ENCODE results near the gene SLCO2B1.

SLCO2B1 gene

DNA sequence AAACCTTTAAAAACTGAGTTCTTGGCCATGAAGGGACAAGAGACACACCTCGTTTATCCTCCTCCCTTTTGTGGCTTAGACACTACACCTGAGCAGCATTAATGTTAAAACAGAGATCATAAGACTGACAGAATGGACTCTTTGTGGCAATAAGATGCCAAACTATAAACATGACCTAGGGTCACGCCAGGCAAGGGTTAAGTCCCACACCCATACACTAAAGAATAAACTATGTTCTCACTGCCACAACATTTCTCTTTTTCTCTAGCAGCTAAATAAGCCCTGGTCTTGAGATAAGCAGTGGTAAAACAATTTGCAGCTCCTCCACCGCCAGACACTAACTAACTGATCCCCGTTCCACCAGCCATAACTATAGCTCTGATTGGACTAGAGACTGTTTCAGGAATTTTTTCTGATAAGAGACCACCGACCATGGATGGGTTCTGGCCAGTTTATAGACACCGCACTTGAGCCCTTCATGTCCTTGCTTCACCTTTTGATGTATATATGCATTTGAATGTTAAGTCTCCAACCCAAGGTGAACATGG is 4.9 kb upstream of the SLCO2B1 start:
- DNase-seq: no peak

DNA sequence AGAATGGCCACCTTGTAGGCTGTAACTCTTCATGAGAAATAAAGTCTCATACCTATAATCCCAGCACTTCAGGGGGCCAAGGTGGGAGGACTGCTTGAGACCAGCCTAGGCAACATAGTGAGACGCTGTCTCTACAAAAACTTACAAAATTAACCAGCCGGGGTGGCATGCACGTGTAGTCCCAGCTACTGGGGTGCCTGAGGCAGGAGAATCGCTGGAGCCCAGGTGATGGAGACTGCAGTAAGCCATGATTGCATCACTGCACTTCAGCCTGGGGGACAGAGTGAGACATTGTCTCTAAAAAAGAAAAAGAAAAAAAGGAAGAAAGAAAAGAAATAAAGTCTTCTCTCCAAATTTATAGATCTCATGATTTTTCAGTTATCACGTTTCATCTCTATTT is 4.2 kb upstream of the SLCO2B1 start:
- no peak for DNase-seq

DNA sequence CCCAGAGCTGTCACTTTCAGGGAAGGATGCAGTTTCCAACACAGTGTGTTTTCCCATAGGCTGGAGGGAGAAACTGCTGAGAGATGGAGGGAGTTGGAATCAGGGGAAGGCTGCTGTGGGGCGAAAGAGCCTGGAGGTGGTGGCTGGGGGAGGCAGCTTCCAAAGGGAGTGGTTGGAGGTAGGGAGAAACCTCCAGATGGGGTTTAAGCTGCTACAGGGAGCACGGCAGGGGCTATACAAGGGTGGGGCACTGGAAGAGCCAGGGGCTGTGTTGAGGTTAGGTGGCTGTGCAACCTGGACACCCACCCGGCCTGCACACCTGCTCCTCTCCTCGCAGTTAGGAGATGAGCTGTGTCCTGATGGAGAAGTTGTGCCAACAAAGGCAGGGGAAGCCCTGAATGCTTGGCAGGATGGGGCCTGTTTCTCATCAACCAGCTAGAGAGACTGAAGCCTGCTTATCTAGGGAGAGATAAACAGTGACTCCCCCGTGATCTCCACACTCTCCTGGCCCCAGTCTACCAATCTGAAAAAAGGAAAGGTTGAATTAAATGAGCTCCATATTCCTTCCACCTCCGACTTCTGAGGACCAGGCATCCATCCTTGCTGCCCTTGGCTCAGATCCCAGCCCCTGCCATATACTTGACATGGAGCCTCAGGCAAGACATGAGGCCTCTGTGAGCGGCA is 3.6 kb upstream of the SLCO2B1 start:
- DNase-seq: no peak

DNA sequence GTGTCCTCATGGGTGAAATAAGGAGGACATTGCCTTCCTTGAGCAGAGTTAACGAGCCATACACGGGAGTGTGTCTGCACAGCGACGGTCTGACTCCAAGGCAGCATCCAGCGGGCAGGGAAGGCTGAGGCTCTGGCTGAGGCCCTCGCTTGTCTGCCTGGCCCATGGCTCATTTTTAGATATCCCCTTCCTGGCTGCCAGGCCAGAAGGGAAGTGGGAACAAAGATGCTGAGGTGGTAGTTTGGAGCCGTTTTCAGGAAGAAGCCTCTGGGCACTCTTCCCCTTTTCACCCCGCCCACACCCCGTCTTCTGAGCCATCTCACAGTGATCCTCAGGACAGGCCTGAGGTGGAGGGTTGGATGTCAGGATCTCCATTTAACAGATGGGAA is 3.0 kb upstream of the SLCO2B1 start:
- DNase-seq: peak; percentile 61

DNA sequence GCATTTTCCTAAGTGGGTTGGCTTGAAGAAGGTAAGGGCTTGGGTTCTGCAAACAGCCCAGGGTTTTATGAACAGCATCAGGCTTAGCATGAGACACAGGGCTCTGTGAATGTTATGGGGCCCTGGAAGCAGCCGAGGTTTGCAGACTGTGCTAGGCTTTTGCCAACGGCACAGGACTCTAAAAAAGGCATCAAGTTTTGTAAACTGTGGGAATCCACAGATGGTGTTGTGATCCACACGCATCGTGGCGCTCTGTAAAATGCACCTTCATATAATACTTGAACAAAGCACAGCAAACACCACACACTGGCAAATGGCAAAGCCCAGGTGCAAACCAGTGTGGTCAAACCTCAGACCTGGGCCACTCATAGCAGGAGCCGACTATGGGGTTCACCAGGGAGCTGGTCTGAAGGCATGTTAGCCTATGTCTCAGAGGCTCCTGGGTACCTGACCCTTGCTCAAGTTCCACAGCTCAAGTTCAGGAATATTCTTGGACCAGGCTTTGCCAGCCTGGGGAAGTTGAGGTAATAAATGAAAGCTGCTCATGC is 2.4 kb upstream of the SLCO2B1 start:
- DNase-seq: no peak

GRCh38 chr11:75149766-75150465 is 991 bp upstream of the SLCO2B1 start:
- DNase-seq: no peak

DNA sequence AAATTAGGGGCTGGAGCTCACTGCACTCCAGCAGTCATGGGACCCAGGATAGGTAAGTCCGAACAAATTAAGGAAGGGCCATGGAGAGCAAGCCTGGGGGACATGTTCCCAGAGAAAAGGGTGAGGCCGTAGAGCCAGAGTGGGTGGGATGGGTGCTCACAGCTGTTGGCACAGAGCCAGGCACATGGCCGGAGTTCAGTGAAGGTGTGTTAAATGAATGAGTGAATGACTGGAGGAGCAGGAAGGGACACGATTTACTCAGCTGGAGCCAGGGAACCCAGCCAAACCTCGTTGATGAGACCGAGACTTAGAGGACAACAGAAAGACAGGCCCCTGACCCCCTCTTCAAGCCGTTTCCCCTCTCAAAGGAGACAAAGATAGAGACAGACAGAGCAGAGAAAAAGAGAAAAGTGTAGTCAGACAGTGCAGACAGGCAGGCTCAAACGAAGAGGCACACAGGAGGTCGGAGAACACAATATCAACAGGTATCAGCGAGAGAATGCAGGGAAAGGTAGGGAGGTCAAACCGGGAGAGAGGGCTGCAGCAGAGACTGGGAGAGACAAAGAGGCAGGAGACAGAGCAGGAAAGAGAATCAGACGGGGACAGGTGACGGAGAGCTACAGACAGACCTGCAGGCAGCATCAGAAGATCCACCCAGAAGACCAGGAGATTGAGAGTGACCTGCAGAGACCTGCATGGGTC is 590 bp downstream of the SLCO2B1 start:
- DNase-seq: no peak

- no peak for DNase-seq
Observed at GRCh38 chr11:75152090-75152489, 1.2 kb downstream of the SLCO2B1 start.

- DNase-seq: no peak
Observed at GRCh38 chr11:75152651-75153427, 1.9 kb downstream of the SLCO2B1 start.

- DNase-seq: no peak
Observed at GRCh38 chr11:75154646-75155569, 4.0 kb downstream of the SLCO2B1 start.

GRCh38 chr11:75155570-75156422 is 4.9 kb downstream of the SLCO2B1 start:
- DNase-seq: no peak

- no peak for DNase-seq
Observed at GRCh38 chr11:75158241-75158640, 7.3 kb downstream of the SLCO2B1 start.

DNA sequence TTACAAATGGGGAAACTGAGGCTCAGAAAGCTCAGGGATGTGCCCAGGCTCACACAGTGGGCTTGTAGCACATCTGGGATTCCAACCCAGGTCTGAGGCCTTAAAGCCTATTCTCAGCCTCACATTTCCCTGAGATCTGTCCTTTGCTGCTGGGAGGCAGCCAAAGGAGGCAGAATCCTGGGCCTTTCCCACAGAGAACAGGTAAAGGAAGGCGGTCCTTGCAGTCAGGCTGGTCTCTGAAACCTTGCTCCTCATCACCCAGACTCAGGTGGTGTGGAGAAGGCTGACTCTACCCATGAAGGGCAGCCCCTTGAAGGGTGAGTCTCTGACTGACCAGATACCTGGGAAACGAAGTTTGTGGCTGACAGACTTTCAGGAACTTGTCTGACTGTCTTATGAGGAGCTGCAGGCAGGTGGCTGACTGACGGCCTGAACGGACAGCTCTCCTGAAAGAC is 7.8 kb downstream of the SLCO2B1 start:
- no peak for DNase-seq

GRCh38 chr11:75159151-75159953 is 8.4 kb downstream of the SLCO2B1 start:
- DNase-seq: no peak

DNA sequence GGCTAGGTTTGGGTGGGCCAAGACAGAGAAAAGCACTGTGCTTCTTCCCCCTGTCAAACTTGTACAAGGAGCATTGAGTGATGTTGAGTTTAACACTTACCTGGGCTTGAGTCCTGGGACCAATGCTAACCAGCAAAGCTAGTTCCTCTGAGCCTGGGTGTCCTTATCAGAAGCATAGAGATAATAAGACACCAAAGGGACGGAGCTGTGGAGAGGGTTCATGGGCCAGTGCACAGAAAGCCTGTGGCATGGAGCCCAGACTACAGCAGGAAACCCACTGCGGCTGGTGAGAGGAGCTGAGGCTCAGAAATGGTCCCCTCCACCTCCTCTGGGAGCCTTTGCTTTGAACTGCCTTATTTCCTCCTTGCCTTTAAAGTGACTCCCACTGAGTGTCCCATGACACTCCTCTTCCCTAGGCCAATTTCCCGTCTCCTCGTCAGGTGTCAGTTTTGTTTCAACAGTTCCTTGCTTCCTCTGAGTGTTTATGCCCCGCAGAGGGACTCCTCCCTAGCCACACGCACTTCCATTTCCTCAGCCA is 9.4 kb downstream of the SLCO2B1 start:
- DNase-seq: no peak

GRCh38 chr11:75160880-75161279 is 10.0 kb downstream of the SLCO2B1 start:
- no peak for DNase-seq

- DNase-seq: no peak
Observed at GRCh38 chr11:75161506-75162095, 10.7 kb downstream of the SLCO2B1 start.

- no peak for DNase-seq
Observed at GRCh38 chr11:75162954-75163353, 12.0 kb downstream of the SLCO2B1 start.

Measured in RPMI8226 (cell line).